Posterior vena cava (tissue), 2 donors: Measurements from ENCODE around the gene PTPA. TPM values are rescaled to one million over a fixed set of nuclear protein-coding genes. Genes with fewer than 3 reads are reported as not detected.

ENCODE experiments used
- DNase-seq: peaks from one replicate; pipeline ENCODE4 v3.0.0-alpha.2; 2020; ENCODE audit warnings: low spot score
- intact Hi-C, 2 donors: fragments of 100-400 bp; cut with DNase I; formaldehyde crosslinking; loops; one replicate each; pipeline versions ENCODE4 v1.14.1 to v1.14.2; 2022 to 2023
- long read RNA-seq, 2 donors: library from polyadenylated mRNA; unstranded; transcript quantifications; one replicate each; pipeline ENCODE4 v2.0.0, GENCODE V29; 2020 to 2021
- total RNA-seq, 2 donors: library from RNA; stranded (reverse); fragmentation: NEBNext Ultra II Directional; extraction: Animal tissue kit (Norgen Biotek cat#: 25700); gene quantifications; one replicate each; pipeline ENCODE4 v1.2.1, GENCODE V29; 2021
- donor health status: DM: yes; HTN: yes; CAD: no.
- donor health status: DM: yes; HTN: yes; CAD: no.

Gene PTPA
- total RNA-seq = 100 to 1,000 TPM in 1 of 2 donors, 10 to 100 TPM in 1; 82.4 to 100 TPM
- long read RNA-seq, donor 1, transcript PTPA-207 (10 exons, 2,737 nt) = minor isoform, 6 of 43 reads
- long read RNA-seq, donor 1, transcript PTPA-214 (3 exons, 988 nt) = major isoform, 10 of 43 reads
- long read RNA-seq, donor 1, transcript PTPA-216 (3 exons, 857 nt) = minor isoform, 5 of 43 reads
- long read RNA-seq, donor 1, partial matches to known transcripts = 12 of 43 reads
- long read RNA-seq, donor 1, other reads (novel, unspliced or antisense) = 2 of 43 reads
- long read RNA-seq, donor 2, transcript PTPA-207 (10 exons, 2,737 nt) = minor isoform, 23 of 162 reads
- long read RNA-seq, donor 2, transcript PTPA-216 (3 exons, 857 nt) = minor isoform, 20 of 162 reads
- long read RNA-seq, donor 2, transcript PTPA-214 (3 exons, 988 nt) = major isoform, 33 of 162 reads
- long read RNA-seq, donor 2, transcript PTPA-213 (3 exons, 952 nt) = minor isoform, 9 of 162 reads
- long read RNA-seq, donor 2, partial matches to known transcripts = 39 of 162 reads
- long read RNA-seq, donor 2, other reads (novel, unspliced or antisense) = 18 of 162 reads

DNA sequence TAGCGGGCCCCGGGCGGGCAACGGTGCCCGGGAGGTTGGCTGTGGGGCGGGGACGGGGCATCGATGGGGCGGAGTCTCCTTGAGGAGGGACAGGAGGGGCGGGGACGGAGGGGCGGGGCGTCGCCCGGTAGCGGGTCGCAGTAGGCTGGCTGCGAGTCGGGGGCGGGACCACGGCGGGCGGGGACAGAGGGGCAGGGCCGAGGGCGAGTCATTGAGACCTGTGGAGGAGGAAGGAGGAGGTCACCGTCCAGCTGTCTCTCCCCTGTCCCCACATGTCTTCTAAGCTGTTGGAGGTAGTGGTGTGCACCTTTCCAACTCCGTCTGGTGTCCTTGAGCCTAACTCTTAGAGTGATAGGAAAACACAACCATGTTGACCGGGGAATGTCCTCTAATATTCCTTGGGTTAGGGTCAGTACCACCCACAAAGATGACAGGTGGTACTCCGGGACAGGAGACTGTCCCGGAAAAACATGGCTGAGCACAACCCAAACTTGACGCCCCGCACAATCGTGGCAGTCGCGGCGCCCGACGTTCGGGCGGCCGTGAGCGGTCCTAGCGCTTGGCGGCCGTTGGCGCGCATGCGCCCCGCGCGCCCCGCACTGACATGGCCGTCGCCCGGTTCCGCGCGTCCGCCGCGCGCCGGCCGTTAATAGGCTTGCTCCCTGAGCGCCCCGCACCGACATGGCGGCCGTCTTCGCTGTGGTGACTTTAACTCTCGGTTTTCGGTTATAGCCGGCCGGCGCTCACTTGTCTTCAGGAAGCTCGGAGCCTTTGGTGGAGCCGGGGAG, at the start of gene PTPA, which contains the start of gene CRAT:
Gene PTPA, plus strand, starts transcription at position 676 of the 788 bp plus-strand sequence. CDS start 186 bp downstream, outside the sequence.
Gene CRAT, minus strand, starts transcription at position 54 of the 788 bp plus-strand sequence. CDS start 284 bp downstream, outside the sequence.
- intact Hi-C loops = no loop called here
- peak; percentile 99 for DNase-seq

GRCh38 chr9:129063061-129063460, 48.2 kb upstream of the PTPA start:
- no peak for DNase-seq
- intact Hi-C loops = loop anchor here in 1 of 2 donors (5.0 kb wide), 1 partner anchor 1151 kb away; no protein-coding TSS in a partner anchor

- intact Hi-C loops = loop anchor here in 1 of 2 donors (5.0 kb wide), 1 partner anchor 1152 kb away; no protein-coding TSS in a partner anchor
Observed at GRCh38 chr9:129064499-129064908, 46.7 kb upstream of the PTPA start.

GRCh38 chr9:129068110-129068509, 43.1 kb upstream of the PTPA start:
- intact Hi-C loops = no loop called here
- DNase-seq = no peak

More at GRCh38 chr9:129064499-129064908, 46.7 kb upstream of the PTPA start:
- no peak for DNase-seq

- intact Hi-C loops = no loop called here
- peak; percentile 90 for DNase-seq
Observed at GRCh38 chr9:129068990-129069861, 42.0 kb upstream of the PTPA start.

- no peak for DNase-seq
- intact Hi-C loops = loop anchor here in 1 of 2 donors (5.0 kb wide), 1 partner anchor 1337 kb away; no protein-coding TSS in a partner anchor
Observed at GRCh38 chr9:129069862-129070641, 41.2 kb upstream of the PTPA start.

DNA sequence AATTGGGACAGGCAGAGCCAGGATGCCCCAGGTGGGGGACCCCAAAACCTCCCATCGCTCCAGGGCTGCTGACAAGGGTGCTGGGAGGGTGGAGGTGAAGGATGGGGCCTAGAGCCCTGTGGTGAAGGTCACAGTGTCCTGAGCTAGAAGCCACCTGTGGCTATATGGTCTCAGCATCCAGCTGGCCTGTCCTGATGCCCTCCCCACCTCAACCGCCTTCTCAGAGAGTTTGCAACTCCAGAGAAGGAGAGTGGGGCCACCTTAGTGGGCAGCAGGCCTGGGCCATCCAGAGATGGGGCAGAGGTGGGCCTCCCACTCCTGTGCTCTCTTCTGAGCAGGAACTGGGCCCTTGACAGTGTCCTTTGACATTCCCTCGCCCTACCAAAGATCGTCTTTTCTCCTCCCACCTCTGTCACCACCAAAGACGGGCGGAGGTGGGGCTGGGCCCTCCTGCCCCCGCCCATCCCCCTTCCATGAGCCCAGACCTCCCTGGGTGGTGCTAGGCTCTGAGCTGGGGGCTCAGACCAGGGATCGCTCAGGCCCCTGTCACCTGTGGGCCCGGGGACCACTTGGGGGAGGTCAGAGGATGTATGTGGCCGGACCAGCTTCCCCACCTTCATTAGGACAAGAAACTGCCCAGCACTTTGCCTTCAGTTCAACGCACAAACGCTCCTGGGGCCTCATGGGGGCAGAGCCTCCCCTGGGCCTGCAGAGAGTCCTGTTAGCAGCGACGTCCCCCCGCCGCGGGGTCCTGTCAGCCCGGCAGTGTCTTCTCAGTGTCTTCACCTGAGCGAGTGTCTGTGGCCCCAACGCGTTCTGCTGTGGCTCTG, 40.3 kb upstream of the PTPA start:
- intact Hi-C loops = loop anchor here in 1 of 2 donors (5.0 kb wide), 1 partner anchor 1336 kb away; no protein-coding TSS in a partner anchor
- no peak for DNase-seq

- intact Hi-C loops = loop anchor here in 1 of 2 donors (5.0 kb wide), 1 partner anchor 1336 kb away; no protein-coding TSS in a partner anchor
- no peak for DNase-seq
Observed at GRCh38 chr9:129071526-129072126, 39.6 kb upstream of the PTPA start.

DNA sequence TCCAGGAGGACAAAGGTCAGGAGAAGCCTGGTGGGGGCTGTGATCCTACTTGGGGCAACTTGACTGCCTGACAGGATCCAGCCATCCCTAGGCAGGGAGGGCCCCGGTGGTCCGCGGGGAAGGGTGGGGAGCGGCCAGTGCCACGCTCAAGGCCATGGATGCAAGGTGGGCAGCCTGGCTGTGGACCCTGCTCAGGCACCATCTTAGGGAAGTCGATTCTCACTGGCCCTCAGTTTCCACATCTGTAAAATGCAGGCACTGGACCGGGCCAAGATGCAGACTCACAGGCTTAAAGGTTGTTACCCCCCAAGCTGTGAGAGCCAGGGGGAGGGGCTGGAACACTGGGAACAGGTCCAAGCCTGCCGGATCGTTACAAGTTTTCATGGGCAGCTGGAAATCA, 39.0 kb upstream of the PTPA start:
- intact Hi-C loops = loop anchor here in 1 of 2 donors (5.0 kb wide), 1 partner anchor 1335 kb away; no protein-coding TSS in a partner anchor
- no peak for DNase-seq

- intact Hi-C loops = loop anchor here in 1 of 2 donors (5.0 kb wide), 1 partner anchor 1334 kb away; no protein-coding TSS in a partner anchor
- no peak for DNase-seq
Observed at GRCh38 chr9:129073404-129073803, 37.8 kb upstream of the PTPA start.

- intact Hi-C loops = loop anchor here in 1 of 2 donors (5.0 kb wide), 1 partner anchor 1333 kb away; no protein-coding TSS in a partner anchor
- no peak for DNase-seq
Observed at GRCh38 chr9:129074106-129074505, 37.1 kb upstream of the PTPA start.

- no peak for DNase-seq
Observed at GRCh38 chr9:129075996-129076639, 35.1 kb upstream of the PTPA start.

DNA sequence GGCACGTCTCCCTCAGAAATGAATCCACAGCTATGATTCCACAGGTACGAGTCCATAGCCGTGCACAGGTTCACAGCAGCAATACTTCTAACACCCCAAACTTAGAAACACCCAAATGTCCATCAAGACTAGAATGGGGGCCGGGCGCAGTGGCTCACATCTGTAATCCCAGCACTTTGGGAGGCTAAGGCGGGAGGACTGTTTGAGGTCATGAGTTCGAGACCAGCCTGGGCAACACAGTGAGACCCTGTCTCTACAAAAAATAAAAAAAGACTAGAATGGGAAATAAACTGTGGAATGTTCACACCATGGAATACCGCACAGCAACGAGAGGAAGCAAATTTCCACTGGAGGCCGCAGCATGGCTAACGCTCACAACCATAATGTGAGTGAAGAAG, 34.6 kb upstream of the PTPA start:
- intact Hi-C loops = no loop called here
- no peak for DNase-seq

More at GRCh38 chr9:129075996-129076639, 35.1 kb upstream of the PTPA start:
- intact Hi-C loops = no loop called here

- intact Hi-C loops = no loop called here
- no peak for DNase-seq
Observed at GRCh38 chr9:129077236-129077635, 34.0 kb upstream of the PTPA start.

DNA sequence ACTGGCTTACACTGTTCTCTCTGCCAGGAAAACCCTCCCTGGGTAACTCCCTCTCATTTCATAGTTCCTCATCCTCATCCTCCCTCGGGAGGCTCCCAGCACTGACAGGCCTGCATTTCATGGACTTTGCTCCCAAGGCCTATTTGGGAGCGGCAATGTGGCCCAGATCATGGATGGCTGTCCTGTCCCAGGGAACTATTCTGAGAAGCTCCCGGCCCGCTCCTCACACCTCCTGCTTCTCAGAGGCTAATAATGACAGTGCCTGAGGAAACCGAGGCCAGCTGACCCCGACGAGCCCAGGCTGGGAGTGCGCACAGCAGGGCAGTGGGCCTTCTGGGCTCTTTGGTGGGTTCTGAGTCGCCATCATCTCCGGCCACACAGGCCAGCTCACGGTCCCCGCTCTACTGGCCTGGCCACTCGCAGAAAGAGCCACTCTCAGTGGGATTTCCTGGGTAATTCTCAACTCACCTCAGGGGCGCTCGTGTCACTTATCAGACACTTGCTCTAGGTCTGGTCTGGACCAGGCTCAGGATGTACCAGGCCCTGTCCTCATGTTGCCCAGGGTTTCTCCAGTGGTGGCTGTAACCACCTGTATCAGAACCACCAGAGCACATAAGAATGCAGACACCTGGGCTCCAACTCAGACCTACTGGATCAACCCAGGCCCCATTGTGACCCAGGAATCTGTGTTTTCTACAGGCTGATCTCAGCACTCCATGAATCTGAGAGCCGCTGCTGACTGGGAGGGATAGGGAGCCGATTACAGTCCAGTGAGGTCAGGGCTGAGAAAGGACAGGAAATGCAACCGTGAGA, 32.3 kb upstream of the PTPA start:
- intact Hi-C loops = no loop called here
- no peak for DNase-seq
